ENCODE data around the gene LELP1.

The LELP1 gene

GRCh38 chr1:153248176-153248879 is 45.1 kb downstream of the LELP1 start:
- TF ChIP-seq CTCF (conservative IDR thresholded peaks at IDR 0.05; ENCODE audit: control insufficient read depth, insufficient read depth, low read depth, low read length), result no peak
- no peak for DNase-seq (ENCODE audit: low read depth)
- H3K4me3 ChIP-seq (ENCODE audit: control insufficient read depth, low read depth, low read length), result no peak overlapping the region

- no peak for DNase-seq (ENCODE audit: low read depth)
- no peak overlapping the region for H3K4me3 ChIP-seq (ENCODE audit: control insufficient read depth, low read depth, low read length)
- no peak for TF ChIP-seq CTCF (conservative IDR thresholded peaks at IDR 0.05; ENCODE audit: control insufficient read depth, insufficient read depth, low read depth, low read length)
These were observed 46.9 kb downstream of the LELP1 start for GRCh38 chr1:153250166-153250565.

- no peak for DNase-seq (ENCODE audit: low read depth)
These were observed 47.9 kb downstream of the LELP1 start for GRCh38 chr1:153251087-153251486.

GRCh38 chr1:153251562-153251961 is 48.3 kb downstream of the LELP1 start:
- no peak for DNase-seq (ENCODE audit: low read depth)
- H3K4me3 ChIP-seq (ENCODE audit: control insufficient read depth, low read depth, low read length), result no peak overlapping the region
- no peak for TF ChIP-seq CTCF (conservative IDR thresholded peaks at IDR 0.05; ENCODE audit: control insufficient read depth, insufficient read depth, low read depth, low read length)

More at GRCh38 chr1:153251087-153251486, 47.9 kb downstream of the LELP1 start:
- H3K4me3 ChIP-seq (ENCODE audit: control insufficient read depth, low read depth, low read length), result no peak overlapping the region
- TF ChIP-seq CTCF (conservative IDR thresholded peaks at IDR 0.05; ENCODE audit: control insufficient read depth, insufficient read depth, low read depth, low read length), result no peak

- no peak for TF ChIP-seq CTCF (conservative IDR thresholded peaks at IDR 0.05; ENCODE audit: control insufficient read depth, insufficient read depth, low read depth, low read length)
- H3K4me3 ChIP-seq (ENCODE audit: control insufficient read depth, low read depth, low read length), result no peak overlapping the region
- DNase-seq (ENCODE audit: low read depth), result no peak
These were observed 48.8 kb downstream of the LELP1 start for GRCh38 chr1:153251988-153252387.

GRCh38 chr1:153253076-153253475 is 49.8 kb downstream of the LELP1 start:
- TF ChIP-seq CTCF (conservative IDR thresholded peaks at IDR 0.05; ENCODE audit: control insufficient read depth, insufficient read depth, low read depth, low read length), result no peak
- H3K4me3 ChIP-seq (ENCODE audit: control insufficient read depth, low read depth, low read length), result no peak overlapping the region
- no peak for DNase-seq (ENCODE audit: low read depth)

Data from fibroblast of mammary gland (primary cell).